ENCODE measurements around the gene MRPL33.

MRPL33 gene

DNA sequence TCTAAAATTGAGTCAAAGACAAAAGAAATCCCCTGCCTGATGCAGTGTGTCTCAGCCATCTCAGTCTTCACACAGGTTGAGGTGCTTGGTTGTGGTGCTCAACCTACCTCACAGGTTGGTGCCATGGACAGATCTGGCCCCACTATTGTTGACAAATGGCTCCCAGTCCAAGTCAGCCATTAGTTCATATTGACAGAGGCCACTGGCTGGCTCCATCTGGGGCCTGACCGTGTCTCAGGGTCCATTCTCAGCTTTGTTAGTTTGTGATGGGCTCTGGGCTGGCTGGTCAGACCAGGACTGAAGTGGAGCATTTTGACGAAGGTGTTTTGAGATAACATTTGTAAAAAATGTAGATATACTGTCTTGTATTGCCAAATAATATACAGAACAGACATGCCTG is 36.9 kb downstream of the MRPL33 start:
- DNase-seq (ENCODE audit: low read depth in 2 of 2) = no peak

DNA sequence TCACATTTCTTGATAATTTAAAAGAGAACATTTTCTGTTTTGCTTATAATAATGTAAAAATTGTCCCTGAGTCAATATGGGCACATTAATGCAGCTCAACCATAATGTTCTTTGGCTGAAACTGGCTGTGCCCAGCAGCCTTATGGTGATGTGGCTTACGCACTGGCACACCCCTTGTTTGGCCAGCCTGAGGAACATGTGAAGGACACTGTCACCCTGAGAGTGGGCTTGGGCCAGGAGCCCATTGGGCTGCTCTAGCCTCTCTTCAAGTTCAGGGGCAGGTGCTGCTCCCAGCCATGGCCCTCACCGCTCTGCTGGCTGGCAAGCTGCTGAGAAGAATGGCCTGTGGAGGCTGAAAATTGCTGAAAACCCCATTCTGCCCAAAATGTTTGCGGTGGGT is 37.5 kb downstream of the MRPL33 start:
- DNase-seq (ENCODE audit: low read depth in 2 of 2) = no peak

DNA sequence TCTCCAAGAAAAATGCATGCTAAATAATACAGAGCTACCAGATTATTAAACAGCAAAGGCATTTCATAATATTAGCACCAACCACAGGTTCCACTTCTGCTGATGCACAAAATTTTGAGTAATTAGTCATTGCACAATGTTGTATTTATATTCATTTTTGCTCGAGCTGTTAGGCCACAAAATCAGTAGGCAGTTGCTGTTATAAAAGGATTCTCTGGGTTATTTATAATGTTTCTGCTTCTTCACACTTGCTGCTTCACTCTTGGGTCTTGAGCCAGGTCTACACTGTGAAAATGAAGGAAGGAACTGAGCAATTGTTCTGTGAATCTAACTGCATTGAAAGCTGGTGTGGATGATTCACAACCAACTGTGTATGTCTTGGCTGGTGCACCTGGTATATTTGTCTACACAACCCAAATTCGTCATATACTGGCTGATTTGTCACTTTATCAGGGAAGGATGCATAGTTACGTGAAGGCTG is 38.3 kb downstream of the MRPL33 start:
- DNase-seq (ENCODE audit: low read depth in 2 of 2) = peak; percentile 75 to 76

DNA sequence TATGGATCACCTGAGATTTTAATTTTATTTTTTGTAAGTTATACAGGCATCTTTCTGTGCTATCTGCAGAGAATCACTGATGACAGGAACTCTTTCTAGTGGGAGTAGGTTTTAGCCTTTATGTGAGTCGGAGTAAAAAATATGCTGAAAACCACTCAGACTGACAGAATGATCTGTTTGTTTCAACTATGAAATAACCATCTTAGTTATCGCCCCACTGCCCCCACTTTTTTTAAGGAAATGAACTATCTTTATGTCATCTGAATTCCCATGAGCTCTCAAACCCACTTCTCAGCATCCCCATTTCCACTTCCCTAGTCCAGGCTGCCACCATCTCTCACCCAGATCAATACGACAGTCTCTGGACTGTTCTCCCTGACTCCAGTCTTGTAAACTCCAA is 38.9 kb downstream of the MRPL33 start:
- DNase-seq (ENCODE audit: low read depth in 2 of 2) = no peak

DNA sequence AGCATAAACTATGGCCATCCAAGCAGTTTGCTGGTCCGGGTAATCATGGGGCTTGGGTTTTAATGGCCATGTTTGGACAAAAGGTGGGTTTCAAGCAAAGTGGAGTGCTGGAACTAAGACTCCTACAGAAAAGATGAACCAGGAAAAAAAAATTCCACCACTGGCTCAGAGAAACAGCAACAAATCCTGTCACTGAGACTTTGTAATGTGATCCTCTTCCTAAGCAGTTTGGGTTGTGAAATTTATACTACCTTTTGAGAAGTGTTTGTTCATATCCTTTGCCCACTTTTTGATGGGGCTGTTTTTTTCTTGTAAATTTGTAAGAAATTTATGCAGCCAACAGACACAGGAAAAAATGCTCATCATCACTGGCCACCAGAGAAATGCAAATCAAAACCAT is 40.2 kb downstream of the MRPL33 start:
- DNase-seq (ENCODE audit: low read depth in 2 of 2) = no peak

DNA sequence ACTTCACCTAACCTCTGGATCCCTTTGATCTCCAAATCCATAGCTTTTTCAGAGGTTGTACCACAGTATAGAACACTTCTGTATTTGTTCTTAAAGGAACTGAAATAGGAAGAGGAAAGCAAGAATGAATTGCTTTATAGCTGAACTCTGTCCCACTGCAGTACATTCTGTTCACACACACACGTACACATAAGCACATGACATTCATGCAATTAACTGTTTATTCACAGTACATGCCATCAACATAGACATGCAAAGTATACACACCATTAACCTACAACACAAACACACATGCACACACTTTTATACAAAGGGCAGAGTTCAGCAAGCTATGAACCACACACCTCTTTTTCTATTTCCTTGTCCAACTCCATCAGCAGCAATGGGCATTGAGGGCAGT is 43.2 kb downstream of the MRPL33 start:
- no peak for DNase-seq (ENCODE audit: low read depth in 2 of 2)

DNA sequence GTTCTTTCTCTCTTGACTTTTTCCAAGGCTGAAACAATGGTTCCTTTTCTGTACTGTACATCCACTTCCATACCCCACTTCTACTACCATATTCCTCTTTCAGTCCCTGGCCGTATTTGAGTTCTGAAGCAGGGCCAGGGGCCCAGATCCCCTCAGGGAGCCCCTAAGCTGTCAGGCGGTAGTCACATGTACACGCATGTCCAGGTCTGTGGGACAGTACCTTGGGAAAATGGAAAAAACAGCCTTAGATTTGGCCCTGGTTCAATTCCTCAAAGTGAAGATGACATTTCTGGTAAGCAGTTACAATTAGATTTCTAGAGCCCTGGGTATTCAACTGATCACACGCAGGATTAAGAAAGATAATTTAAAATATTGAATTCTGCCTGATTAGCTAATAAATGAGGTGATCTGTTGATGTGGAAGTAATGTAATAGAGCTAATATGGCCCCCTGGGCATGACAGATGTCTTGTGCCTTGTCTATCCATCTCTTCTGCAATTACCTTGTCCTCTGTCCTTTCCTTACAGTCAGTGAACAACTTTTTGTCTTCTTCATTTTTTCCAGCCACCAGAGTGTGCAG is 44.4 kb downstream of the MRPL33 start:
- no peak for DNase-seq (ENCODE audit: low read depth in 2 of 2)

DNA sequence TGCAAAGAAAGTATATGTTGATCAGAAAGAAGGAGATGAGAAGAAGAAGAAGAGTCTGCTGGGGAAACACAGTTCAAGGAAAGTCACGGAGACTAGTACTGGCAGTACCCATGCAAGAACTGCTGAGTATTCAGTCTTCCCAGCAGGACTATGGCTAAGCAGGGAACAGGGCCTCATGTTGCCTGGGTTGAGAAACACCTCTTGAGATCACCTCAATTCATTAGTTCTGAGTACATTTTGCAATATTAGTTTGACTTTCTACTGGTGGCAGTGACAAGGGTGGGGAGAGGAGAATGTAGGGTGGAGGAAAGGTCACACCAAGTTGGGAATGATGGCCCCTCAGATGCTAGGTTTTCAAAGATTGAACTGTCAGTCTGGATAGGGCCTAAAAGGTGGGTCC is 50.5 kb downstream of the MRPL33 start:
- DNase-seq (ENCODE audit: low read depth in 2 of 2) = no peak

DNA sequence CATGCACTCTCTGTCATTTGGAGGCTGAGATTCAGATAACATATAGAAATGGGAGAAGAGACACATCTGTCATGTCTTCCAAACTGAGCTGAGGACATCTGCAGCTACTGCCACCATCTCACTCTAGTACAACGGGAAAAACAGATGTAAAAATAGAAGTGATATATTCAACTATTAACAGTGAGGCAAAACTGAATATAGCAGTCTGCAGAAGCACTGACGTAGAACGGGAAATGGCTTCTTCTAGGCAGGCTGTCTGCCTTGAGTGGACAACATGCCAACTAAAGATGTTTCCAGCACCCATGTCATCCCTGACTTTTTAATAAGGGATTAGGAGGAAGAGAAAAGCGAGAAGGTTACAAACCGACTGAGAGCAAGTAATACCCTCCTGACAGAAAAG is 51.6 kb downstream of the MRPL33 start:
- no peak for DNase-seq (ENCODE audit: low read depth in 2 of 2)

DNA sequence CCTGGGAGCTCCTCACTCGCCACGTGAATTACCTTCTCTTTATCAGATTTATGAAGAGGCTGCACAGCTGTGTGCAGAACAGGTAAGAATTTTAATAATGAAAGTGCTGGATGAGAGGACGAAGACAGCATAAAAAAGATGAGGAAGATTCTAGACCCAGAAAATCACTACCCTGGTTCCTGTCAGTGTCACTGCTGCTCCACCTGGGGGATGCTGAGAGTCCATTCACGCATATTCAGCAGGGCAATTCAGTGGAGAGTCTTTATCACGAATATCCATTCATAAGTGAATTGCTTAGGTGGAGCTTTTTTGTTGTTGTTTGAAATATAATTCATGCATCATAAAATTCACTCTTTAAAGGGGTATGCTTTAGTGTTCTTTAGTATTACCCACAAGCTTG is 52.0 kb downstream of the MRPL33 start:
- DNase-seq (ENCODE audit: low read depth in 2 of 2) = no peak

DNA sequence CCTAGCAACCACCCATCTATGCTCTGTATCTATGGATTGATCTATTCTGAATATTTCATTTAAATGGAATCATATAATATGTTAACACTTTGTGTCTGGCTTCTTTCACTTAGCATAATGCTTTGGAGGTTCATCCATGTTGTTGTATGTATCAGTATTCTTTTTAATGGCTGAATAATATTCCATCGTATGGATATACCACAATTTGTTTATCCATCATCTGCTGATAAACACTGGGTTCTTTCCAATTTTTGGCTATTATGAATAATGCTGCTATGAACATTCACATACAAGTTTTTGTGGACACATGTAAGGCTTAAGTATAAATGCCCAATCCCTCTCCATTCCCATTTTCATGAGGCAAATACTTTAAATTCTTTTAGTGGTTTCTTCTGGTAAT is 52.9 kb downstream of the MRPL33 start:
- no peak for DNase-seq (ENCODE audit: low read depth in 2 of 2)

DNA sequence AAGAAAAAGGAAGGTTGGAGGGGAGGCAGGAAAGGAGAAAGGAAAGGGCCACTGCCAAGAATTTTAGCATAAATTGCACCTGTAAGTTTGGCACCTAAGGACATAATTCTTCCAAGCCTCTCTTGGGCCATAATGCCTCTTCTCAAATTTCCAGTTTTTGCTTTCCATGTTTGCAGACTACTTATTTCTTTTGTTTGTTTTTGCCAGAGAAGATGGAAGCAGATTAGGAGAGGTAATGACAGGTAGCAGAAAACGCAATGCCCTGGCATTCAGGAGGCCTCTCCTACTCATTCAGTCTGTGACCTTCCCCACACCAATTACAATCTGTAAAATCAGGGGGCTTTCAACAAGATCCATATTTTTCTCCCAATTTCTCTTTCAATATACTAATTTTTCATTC is 56.8 kb downstream of the MRPL33 start:
- DNase-seq (ENCODE audit: low read depth in 2 of 2) = no peak
